ENCODE results near the gene PRPS2. TPM values are rescaled to one million over a fixed set of nuclear protein-coding genes. Genes with fewer than 3 reads are reported as not detected.

PRPS2 gene
- total RNA-seq, 1 experiment from 2014 or later: 45.1 TPM

DNA sequence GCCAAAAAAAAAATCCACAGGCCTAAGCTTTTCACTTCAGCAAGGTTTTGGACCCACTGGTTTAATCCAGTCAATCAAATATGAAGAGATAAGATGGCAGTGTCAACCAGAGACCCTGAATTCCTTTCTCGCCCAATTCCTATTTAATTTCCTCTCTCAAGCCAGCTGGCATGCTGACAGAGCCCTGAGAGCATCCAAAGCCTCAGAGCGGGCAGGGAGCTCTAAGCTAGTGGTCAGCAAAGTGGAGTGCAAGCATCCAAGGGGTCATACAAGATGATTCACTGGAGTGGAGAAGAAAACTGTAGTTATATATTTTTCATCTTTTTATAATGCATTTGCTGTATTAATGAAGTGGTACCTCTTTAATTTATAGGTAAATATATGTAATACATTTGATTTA, 37.8 kb upstream of the PRPS2 start:
- Mint-ChIP-seq H3K9me3 (ENCODE audit: unreplicated experiment) (no peaks in the 10 kb centered on the region), H3K4me1 (ENCODE audit: insufficient read depth, unreplicated experiment) (no peaks in the 10 kb centered on the region), H3K27me3 (ENCODE audit: insufficient read depth, unreplicated experiment) (peaks cover 39% of the 10 kb centered on the region), H3K4me3 (ENCODE audit: unreplicated experiment) (no peak overlapping the region), H3K36me3 (ENCODE audit: insufficient read depth, unreplicated experiment) (no peaks in the 10 kb centered on the region), H3K27ac (ENCODE audit: low read depth, unreplicated experiment) (no peak overlapping the region)
- CTCF ChIA-PET: no interaction called here
- TF ChIP-seq, protein P1, sequence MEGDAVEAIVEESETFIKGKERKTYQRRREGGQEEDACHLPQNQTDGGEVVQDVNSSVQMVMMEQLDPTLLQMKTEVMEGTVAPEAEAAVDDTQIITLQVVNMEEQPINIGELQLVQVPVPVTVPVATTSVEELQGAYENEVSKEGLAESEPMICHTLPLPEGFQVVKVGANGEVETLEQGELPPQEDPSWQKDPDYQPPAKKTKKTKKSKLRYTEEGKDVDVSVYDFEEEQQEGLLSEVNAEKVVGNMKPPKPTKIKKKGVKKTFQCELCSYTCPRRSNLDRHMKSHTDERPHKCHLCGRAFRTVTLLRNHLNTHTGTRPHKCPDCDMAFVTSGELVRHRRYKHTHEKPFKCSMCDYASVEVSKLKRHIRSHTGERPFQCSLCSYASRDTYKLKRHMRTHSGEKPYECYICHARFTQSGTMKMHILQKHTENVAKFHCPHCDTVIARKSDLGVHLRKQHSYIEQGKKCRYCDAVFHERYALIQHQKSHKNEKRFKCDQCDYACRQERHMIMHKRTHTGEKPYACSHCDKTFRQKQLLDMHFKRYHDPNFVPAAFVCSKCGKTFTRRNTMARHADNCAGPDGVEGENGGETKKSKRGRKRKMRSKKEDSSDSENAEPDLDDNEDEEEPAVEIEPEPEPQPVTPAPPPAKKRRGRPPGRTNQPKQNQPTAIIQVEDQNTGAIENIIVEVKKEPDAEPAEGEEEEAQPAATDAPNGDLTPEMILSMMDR (IDR thresholded peaks at IDR 0.05; ENCODE audit: unreplicated experiment): no peak
- intact Hi-C loops (cut with micrococcal nuclease): no loop called here
- POLR2A ChIA-PET: no interaction called here
- no TSS peak for BruUV-seq (replicated peaks)
- DNase-seq (ENCODE audit: unreplicated experiment): no peak

- Mint-ChIP-seq H3K4me3 (ENCODE audit: unreplicated experiment) (no peak overlapping the region), H3K27ac (ENCODE audit: low read depth, unreplicated experiment) (no peak overlapping the region), H3K27me3 (ENCODE audit: insufficient read depth, unreplicated experiment) (peaks cover 57% of the 10 kb centered on the region), H3K9me3 (ENCODE audit: unreplicated experiment) (no peaks in the 10 kb centered on the region), H3K36me3 (ENCODE audit: insufficient read depth, unreplicated experiment) (no peaks in the 10 kb centered on the region), H3K4me1 (ENCODE audit: insufficient read depth, unreplicated experiment) (no peaks in the 10 kb centered on the region)
- CTCF ChIA-PET: no interaction called here
- POLR2A ChIA-PET: no interaction called here
- BruUV-seq (replicated peaks): no TSS peak
- DNase-seq (ENCODE audit: unreplicated experiment): no peak
- TF ChIP-seq, protein P1 (IDR thresholded peaks at IDR 0.05; ENCODE audit: unreplicated experiment): no peak
- intact Hi-C loops (cut with micrococcal nuclease): no loop called here
Measured at GRCh38 chrX:12758291-12758690, 32.9 kb upstream of the PRPS2 start.

- TF ChIP-seq, protein P1 (IDR thresholded peaks at IDR 0.05; ENCODE audit: unreplicated experiment): no peak
- no TSS peak for BruUV-seq (replicated peaks)
- Mint-ChIP-seq H3K9me3 (ENCODE audit: unreplicated experiment) (no peaks in the 10 kb centered on the region), H3K36me3 (ENCODE audit: insufficient read depth, unreplicated experiment) (no peaks in the 10 kb centered on the region), H3K4me3 (ENCODE audit: unreplicated experiment) (no peak overlapping the region), H3K27ac (ENCODE audit: low read depth, unreplicated experiment) (no peak overlapping the region), H3K4me1 (ENCODE audit: insufficient read depth, unreplicated experiment) (no peaks in the 10 kb centered on the region), H3K27me3 (ENCODE audit: insufficient read depth, unreplicated experiment) (peaks cover 50% of the 10 kb centered on the region)
- ChIA-PET CTCF (interaction anchor here (0.6 to 0.9 kb wide), 7 partner anchors 44 to 1738 kb away, joined by 3 to 4 read pairs (median 3); no protein-coding TSS in a partner anchor), POLR2A (interaction anchor here (0.7 kb wide), 1 partner anchor 8 kb away, joined by 3 read pairs; no protein-coding TSS in a partner anchor)
- intact Hi-C loops (cut with micrococcal nuclease): no loop called here
- DNase-seq (ENCODE audit: unreplicated experiment): no peak
Measured at GRCh38 chrX:12767856-12768255, 23.4 kb upstream of the PRPS2 start.

DNA sequence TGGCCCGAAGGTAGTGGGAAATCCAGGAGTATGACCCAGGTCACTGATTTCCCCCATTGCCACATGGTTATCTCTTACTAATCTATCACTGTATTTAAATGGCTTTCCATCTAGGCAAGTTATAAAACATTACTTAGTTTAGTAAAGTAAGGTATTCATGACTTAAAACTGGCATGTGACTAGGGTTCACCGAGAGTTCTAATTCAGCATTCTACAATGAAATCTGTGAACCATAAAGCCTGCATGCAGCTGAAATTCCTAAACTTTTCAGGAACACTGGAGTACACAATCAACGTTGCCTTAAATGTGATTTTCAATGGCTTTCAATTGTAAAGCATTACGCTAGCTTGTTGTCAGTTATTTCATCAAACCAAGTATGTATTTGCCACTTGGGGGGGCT, 22.7 kb upstream of the PRPS2 start:
- POLR2A ChIA-PET: no interaction called here
- Mint-ChIP-seq H3K27me3 (ENCODE audit: insufficient read depth, unreplicated experiment) (peaks cover 56% of the 10 kb centered on the region), H3K4me3 (ENCODE audit: unreplicated experiment) (no peak overlapping the region), H3K4me1 (ENCODE audit: insufficient read depth, unreplicated experiment) (no peaks in the 10 kb centered on the region), H3K27ac (ENCODE audit: low read depth, unreplicated experiment) (no peak overlapping the region), H3K9me3 (ENCODE audit: unreplicated experiment) (no peaks in the 10 kb centered on the region), H3K36me3 (ENCODE audit: insufficient read depth, unreplicated experiment) (no peaks in the 10 kb centered on the region)
- BruUV-seq (replicated peaks): no TSS peak
- TF ChIP-seq, protein P1 (IDR thresholded peaks at IDR 0.05; ENCODE audit: unreplicated experiment): no peak
- DNase-seq (ENCODE audit: unreplicated experiment): no peak
- CTCF ChIA-PET: interaction anchor here (0.6 to 0.9 kb wide), 6 partner anchors 45 to 1737 kb away, joined by 3 to 4 read pairs (median 3); no protein-coding TSS in a partner anchor
- intact Hi-C loops (cut with micrococcal nuclease): no loop called here
